Panc1 (cell line): Measurements from ENCODE around the gene SLC2A6. TPM values are rescaled to one million over a fixed set of nuclear protein-coding genes. Genes with fewer than 3 reads are reported as not detected.

Source experiments
- ATAC-seq: fragments of 200-7000 bp; cut with Tn5 transposase; 2 replicates; pipeline ENCODE4 v1.9.1; 2020; ENCODE audit warnings: mild to moderate bottlenecking, moderate library complexity
- BruUV-seq: library from RNA; stranded (reverse); fragments of 400-500 nt; replicated peaks from 2 replicates; lab custom pipeline; 2021; lab: Mats Ljungman, UMichigan
- CTCF ChIA-PET: fragments of 300-600 bp; sonication (Branson Sonifier 250); formaldehyde crosslinking; loops from one replicate; lab custom pipeline; 2022; ENCODE audit warnings: antibody characterized with exemption; lab: Charles Lee
- POLR2A ChIA-PET: fragments of 300-600 bp; sonication (Branson Sonifier 250); formaldehyde crosslinking; loops from one replicate; lab custom pipeline; 2022; ENCODE audit warnings: antibody characterized with exemption; lab: Charles Lee
- DNase-seq: peaks from one replicate; pipeline ENCODE4 v3.0.0-alpha.2; 2010; ENCODE audit warnings: low read depth, low spot score
- H3K27ac ChIP-seq: 2 replicates; pipeline ENCODE4 v1.5.1; 2011; ENCODE audit warnings: mild to moderate bottlenecking, low read length, inconsistent platforms
- H3K27me3 ChIP-seq: fragments of 200-500 bp; sonication (Bioruptor generic); 2 replicates; pipeline ENCODE4 v1.6.0; 2014; ENCODE audit warnings: low read length, inconsistent platforms; ENCODE audit not compliant: control insufficient read depth, insufficient read depth
- H3K36me3 ChIP-seq: fragments of 200-500 bp; sonication (Bioruptor generic); 2 replicates; pipeline ENCODE4 v1.5.1; 2014; ENCODE audit warnings: inconsistent platforms, mild to moderate bottlenecking, low read length, moderate library complexity; ENCODE audit not compliant: control insufficient read depth, insufficient read depth
- H3K4me1 ChIP-seq: 2 replicates; pipeline ENCODE4 v1.5.1; 2011; ENCODE audit warnings: inconsistent platforms, mild to moderate bottlenecking, low read length, moderate library complexity; ENCODE audit not compliant: control insufficient read depth, insufficient read depth
- H3K4me3 ChIP-seq, 2 experiments: 2 replicates each; pipeline ENCODE4 v1.5.1; 2011 to 2012; ENCODE audit warnings: low read depth in 2 of 2, low read length in 2 of 2, mild to moderate bottlenecking in 2 of 2, inconsistent platforms in 1 of 2, moderate library complexity in 1 of 2
- H3K9me3 ChIP-seq: fragments of 200-500 bp; sonication (Bioruptor generic); 2 replicates; pipeline ENCODE4 v1.5.1; 2014; ENCODE audit warnings: low read depth, mild to moderate bottlenecking, inconsistent platforms, low read length, moderate library complexity; ENCODE audit not compliant: control insufficient read depth, insufficient read depth
- POLR2AphosphoS5 ChIP-seq: IDR thresholded peaks from 2 replicates; pipeline ENCODE4 v1.6.1; 2012; ENCODE audit warnings: mild to moderate bottlenecking, low read depth, low read length, moderate library complexity
- SIN3A ChIP-seq: IDR thresholded peaks from 2 replicates; pipeline ENCODE4 v1.6.1; 2012; ENCODE audit warnings: low read depth, mild to moderate bottlenecking, low read length, moderate library complexity, borderline replicate concordance; ENCODE audit not compliant: insufficient read depth
- TCF7L2 ChIP-seq: IDR thresholded peaks from 2 replicates; pipeline ENCODE4 v1.6.1; 2011; ENCODE audit warnings: mild to moderate bottlenecking, low read depth, low read length, inconsistent platforms
- in situ Hi-C: cut with HindIII; loops from 2 replicates; pipeline ENCODE4 v1.10.0; 2016; ENCODE audit warnings: low sequenced_read_pairs, low pct_unique_long_range_greater_than_20kb
- intact Hi-C: fragments of 100-400 bp; cut with micrococcal nuclease; formaldehyde crosslinking; loops from one replicate; pipeline ENCODE4 v1.10.0; 2022; ENCODE audit not compliant: unreplicated experiment
- total RNA-seq: library from RNA; stranded (reverse); gene quantifications from one replicate; pipeline ENCODE4 v1.2.1, GENCODE V29; 2021; ENCODE audit not compliant: unreplicated experiment
- TF ChIP-seq, protein P1 (sequence below), 2 experiments: IDR thresholded peaks; 2 replicates each; pipeline ENCODE4 v1.6.1; 2011 to 2012; ENCODE audit warnings: low read depth in 2 of 2, control low read depth in 1 of 2, low read length in 1 of 2, mild to moderate bottlenecking in 1 of 2, moderate library complexity in 1 of 2; ENCODE audit not compliant: insufficient read depth in 1 of 2
- TF ChIP-seq, protein P2 (sequence below): fragments of 450-650 bp; IDR thresholded peaks from 2 replicates; pipeline ENCODE4 v1.5.1; 2017; ENCODE audit warnings: mild to moderate bottlenecking

Gene SLC2A6
- total RNA-seq, 1 experiment from 2014 or later = 48.2 TPM

DNA sequence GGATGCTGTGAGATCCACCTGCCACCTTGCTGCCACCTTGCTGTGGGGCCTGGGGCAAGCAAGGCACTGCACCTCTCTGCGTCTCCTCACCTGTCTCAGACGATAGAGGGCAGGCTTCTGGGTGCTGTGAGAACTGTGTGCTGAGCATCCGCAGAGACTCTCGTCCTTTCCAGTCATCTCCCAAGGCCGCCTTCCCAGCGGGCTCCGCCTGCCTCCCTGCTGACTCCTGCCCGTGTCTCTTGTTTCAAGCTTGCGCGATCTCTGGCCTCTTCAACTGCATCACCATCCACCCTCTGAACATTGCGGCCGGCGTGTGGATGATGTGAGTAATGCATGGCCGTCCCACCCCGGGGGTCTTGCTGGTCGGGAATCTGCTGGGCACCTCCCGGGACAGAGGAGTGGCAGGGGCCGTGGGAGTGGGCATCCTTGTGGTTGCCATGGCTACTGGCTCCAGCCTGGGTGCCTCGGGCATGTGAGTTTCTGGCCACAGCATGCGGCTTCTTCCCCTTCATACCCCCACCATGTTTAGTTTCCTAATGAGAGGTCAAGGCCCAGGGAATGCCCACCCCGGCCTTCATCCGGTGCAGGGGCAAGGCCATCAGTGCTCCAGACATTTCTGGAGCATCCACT lies 15.6 kb downstream of the SLC2A6 start:
- TF ChIP-seq, protein P1, sequence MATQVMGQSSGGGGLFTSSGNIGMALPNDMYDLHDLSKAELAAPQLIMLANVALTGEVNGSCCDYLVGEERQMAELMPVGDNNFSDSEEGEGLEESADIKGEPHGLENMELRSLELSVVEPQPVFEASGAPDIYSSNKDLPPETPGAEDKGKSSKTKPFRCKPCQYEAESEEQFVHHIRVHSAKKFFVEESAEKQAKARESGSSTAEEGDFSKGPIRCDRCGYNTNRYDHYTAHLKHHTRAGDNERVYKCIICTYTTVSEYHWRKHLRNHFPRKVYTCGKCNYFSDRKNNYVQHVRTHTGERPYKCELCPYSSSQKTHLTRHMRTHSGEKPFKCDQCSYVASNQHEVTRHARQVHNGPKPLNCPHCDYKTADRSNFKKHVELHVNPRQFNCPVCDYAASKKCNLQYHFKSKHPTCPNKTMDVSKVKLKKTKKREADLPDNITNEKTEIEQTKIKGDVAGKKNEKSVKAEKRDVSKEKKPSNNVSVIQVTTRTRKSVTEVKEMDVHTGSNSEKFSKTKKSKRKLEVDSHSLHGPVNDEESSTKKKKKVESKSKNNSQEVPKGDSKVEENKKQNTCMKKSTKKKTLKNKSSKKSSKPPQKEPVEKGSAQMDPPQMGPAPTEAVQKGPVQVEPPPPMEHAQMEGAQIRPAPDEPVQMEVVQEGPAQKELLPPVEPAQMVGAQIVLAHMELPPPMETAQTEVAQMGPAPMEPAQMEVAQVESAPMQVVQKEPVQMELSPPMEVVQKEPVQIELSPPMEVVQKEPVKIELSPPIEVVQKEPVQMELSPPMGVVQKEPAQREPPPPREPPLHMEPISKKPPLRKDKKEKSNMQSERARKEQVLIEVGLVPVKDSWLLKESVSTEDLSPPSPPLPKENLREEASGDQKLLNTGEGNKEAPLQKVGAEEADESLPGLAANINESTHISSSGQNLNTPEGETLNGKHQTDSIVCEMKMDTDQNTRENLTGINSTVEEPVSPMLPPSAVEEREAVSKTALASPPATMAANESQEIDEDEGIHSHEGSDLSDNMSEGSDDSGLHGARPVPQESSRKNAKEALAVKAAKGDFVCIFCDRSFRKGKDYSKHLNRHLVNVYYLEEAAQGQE (IDR thresholded peaks at IDR 0.05; ENCODE audit: insufficient read depth in 1 of 2, low read depth in 2 of 2, low read length in 1 of 2) = no peak
- no peak for TF ChIP-seq POLR2AphosphoS5
- TF ChIP-seq, protein P2, sequence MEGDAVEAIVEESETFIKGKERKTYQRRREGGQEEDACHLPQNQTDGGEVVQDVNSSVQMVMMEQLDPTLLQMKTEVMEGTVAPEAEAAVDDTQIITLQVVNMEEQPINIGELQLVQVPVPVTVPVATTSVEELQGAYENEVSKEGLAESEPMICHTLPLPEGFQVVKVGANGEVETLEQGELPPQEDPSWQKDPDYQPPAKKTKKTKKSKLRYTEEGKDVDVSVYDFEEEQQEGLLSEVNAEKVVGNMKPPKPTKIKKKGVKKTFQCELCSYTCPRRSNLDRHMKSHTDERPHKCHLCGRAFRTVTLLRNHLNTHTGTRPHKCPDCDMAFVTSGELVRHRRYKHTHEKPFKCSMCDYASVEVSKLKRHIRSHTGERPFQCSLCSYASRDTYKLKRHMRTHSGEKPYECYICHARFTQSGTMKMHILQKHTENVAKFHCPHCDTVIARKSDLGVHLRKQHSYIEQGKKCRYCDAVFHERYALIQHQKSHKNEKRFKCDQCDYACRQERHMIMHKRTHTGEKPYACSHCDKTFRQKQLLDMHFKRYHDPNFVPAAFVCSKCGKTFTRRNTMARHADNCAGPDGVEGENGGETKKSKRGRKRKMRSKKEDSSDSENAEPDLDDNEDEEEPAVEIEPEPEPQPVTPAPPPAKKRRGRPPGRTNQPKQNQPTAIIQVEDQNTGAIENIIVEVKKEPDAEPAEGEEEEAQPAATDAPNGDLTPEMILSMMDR = no peak; the same call in 1 of the 2 replicates
- TF ChIP-seq TCF7L2 = no peak
- no peak for TF ChIP-seq SIN3A
- intact Hi-C loops = no loop called here
- DNase-seq = no peak

DNA sequence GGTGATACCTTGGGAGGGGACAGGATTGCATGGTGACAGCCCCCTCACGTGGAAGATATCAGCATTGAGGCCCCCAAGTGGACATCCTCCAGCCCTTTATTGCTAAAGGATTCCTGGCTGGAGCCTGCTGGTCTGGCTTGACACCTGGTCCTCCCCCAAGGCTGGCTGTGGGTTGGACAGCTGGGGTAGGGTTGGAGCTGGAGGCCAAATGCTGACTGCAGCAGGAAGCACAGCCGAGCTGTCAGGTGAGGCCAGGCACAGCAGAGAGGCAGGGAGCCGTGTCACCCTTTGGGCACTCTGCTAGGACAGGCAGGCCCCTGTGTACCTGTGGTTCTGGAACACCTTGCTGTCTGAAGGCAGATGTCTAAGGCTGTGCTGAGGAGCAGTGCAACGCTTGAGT lies 16.9 kb downstream of the SLC2A6 start:
- in situ Hi-C loops (no loop called here), intact Hi-C loops (no loop called here)
- no TSS peak for BruUV-seq
- no peak for TF ChIP-seq POLR2AphosphoS5
- TF ChIP-seq, protein P2 = no peak
- TF ChIP-seq, protein P1 (IDR thresholded peaks at IDR 0.05; ENCODE audit: insufficient read depth in 1 of 2, low read depth in 2 of 2, low read length in 1 of 2) = no peak
- TF ChIP-seq TCF7L2 = no peak
- no peak for TF ChIP-seq SIN3A
- CTCF ChIA-PET = no interaction called here
- no peaks in the 10 kb centered on the region for H3K36me3 ChIP-seq
- H3K27ac ChIP-seq = no peak overlapping the region
- ATAC-seq (no peak), DNase-seq (no peak)
- peaks cover 19% of the 10 kb centered on the region for H3K4me1 ChIP-seq
- no peaks in the 10 kb centered on the region for H3K27me3 ChIP-seq
- no peak overlapping the region for H3K4me3 ChIP-seq
- POLR2A ChIA-PET = no interaction called here
- H3K9me3 ChIP-seq = no peaks in the 10 kb centered on the region

More for the DNA sequence above, 15.6 kb downstream of the SLC2A6 start:
- Histone ChIP-seq H3K4me1 (peaks cover 19% of the 10 kb centered on the region), H3K9me3 (no peaks in the 10 kb centered on the region), H3K36me3 (no peaks in the 10 kb centered on the region), H3K4me3 (no peak overlapping the region), H3K27ac (no peak overlapping the region), H3K27me3 (no peaks in the 10 kb centered on the region)
- ChIA-PET POLR2A (no interaction called here), CTCF (no interaction called here)
- in situ Hi-C loops = no loop called here
- BruUV-seq = no TSS peak
- no peak for ATAC-seq
